MV-4-11 (cell line): ENCODE results near the gene ABCG1.
A peak's percentile ranks its signal among the peaks of the same experiment; 100 is the strongest.

Source experiments
- DNase-seq: peaks from one replicate; lab custom pipeline; 2025; lab: John Stamatoyannopoulos, UW

Gene ABCG1

GRCh38 chr21:42251654-42252324 is 32.8 kb downstream of the ABCG1 start:
- DNase-seq, result no peak

GRCh38 chr21:42252325-42252654 is 33.4 kb downstream of the ABCG1 start:
- no peak for DNase-seq

GRCh38 chr21:42252778-42253340 is 33.9 kb downstream of the ABCG1 start:
- DNase-seq, result no peak

GRCh38 chr21:42253466-42253865 is 34.5 kb downstream of the ABCG1 start:
- no peak for DNase-seq

- no peak for DNase-seq
These were observed 35.1 kb downstream of the ABCG1 start for GRCh38 chr21:42254083-42254482.

GRCh38 chr21:42254651-42255601 is 36.0 kb downstream of the ABCG1 start:
- DNase-seq, result no peak

GRCh38 chr21:42255825-42256224 is 36.9 kb downstream of the ABCG1 start:
- DNase-seq, result no peak

GRCh38 chr21:42256316-42256715 is 37.4 kb downstream of the ABCG1 start:
- no peak for DNase-seq

GRCh38 chr21:42257091-42257765 is 38.3 kb downstream of the ABCG1 start:
- DNase-seq, result no peak

- peak; percentile 67 for DNase-seq
These were observed 39.4 kb downstream of the ABCG1 start for GRCh38 chr21:42258150-42258884.

- no peak for DNase-seq
These were observed 40.0 kb downstream of the ABCG1 start for GRCh38 chr21:42258885-42259407.

GRCh38 chr21:42260121-42260520 is 41.2 kb downstream of the ABCG1 start:
- no peak for DNase-seq

GRCh38 chr21:42261829-42262200 is 42.9 kb downstream of the ABCG1 start:
- DNase-seq, result no peak

GRCh38 chr21:42262831-42263231 is 43.9 kb downstream of the ABCG1 start:
- no peak for DNase-seq

GRCh38 chr21:42263591-42264131 is 44.7 kb downstream of the ABCG1 start:
- peak; percentile 29 for DNase-seq

GRCh38 chr21:42264245-42265195 is 45.6 kb downstream of the ABCG1 start:
- no peak for DNase-seq

GRCh38 chr21:42265231-42265812 is 46.4 kb downstream of the ABCG1 start:
- DNase-seq, result no peak

GRCh38 chr21:42266971-42267556 is 48.1 kb downstream of the ABCG1 start:
- DNase-seq, result no peak

- no peak for DNase-seq
These were observed 50.4 kb downstream of the ABCG1 start for GRCh38 chr21:42269386-42269785.
